Caco-2 (cell line): Measurements from ENCODE around the gene FAM171A2. TPM values are rescaled to one million over a fixed set of nuclear protein-coding genes. Genes with fewer than 3 reads are reported as not detected.

Experiments
- BruUV-seq: library from RNA; stranded (reverse); fragments of 400-500 nt; replicated peaks from 2 replicates; lab custom pipeline; 2021; lab: Mats Ljungman, UMichigan
- CTCF ChIA-PET: fragments of 300-600 bp; sonication (Branson Sonifier 250); formaldehyde crosslinking; loops from one replicate; lab custom pipeline; 2022; ENCODE audit warnings: antibody characterized with exemption; lab: Charles Lee
- POLR2A ChIA-PET: fragments of 300-600 bp; sonication (Branson Sonifier 250); formaldehyde crosslinking; loops from one replicate; lab custom pipeline; 2022; ENCODE audit warnings: antibody characterized with exemption; lab: Charles Lee
- DNase-seq, 2 experiments: peaks; one replicate each; pipeline versions ENCODE4 v3.0.0 to v3.0.0-alpha.2; 2020 to 2022
- H3K27me3 ChIP-seq: replicated peaks from 2 replicates; pipeline ENCODE4 v1.6.0; 2011; ENCODE audit warnings: low read length; ENCODE audit not compliant: control insufficient read depth, insufficient read depth
- H3K36me3 ChIP-seq: 2 replicates; pipeline ENCODE4 v1.5.1; 2011; ENCODE audit warnings: low read length; ENCODE audit not compliant: control insufficient read depth, insufficient read depth
- H3K4me1 ChIP-seq: fragments of 250-450 bp; sonication (Bioruptor Pico); 2 replicates; pipeline ENCODE4 v1.5.1; 2020; ENCODE audit warnings: mild to moderate bottlenecking
- H3K4me3 ChIP-seq: 2 replicates; pipeline ENCODE4 v1.5.1; 2011; ENCODE audit warnings: low read depth, mild to moderate bottlenecking, control low read depth, low read length
- H3K9me3 ChIP-seq: fragments of 250-450 bp; sonication (Bioruptor Pico); 2 replicates; pipeline ENCODE4 v1.5.1; 2020; ENCODE audit warnings: mild to moderate bottlenecking, moderate library complexity
- H3K27ac Mint-ChIP-seq: one replicate; pipeline ENCODE4 v1.8.0; 2022; ENCODE audit warnings: mixed read lengths; ENCODE audit not compliant: unreplicated experiment
- H3K27me3 Mint-ChIP-seq: one replicate; pipeline ENCODE4 v1.8.0; 2022; ENCODE audit warnings: mixed read lengths; ENCODE audit not compliant: insufficient read depth, unreplicated experiment
- H3K36me3 Mint-ChIP-seq: one replicate; pipeline ENCODE4 v1.8.0; 2022; ENCODE audit warnings: mild to moderate bottlenecking, mixed read lengths; ENCODE audit not compliant: insufficient read depth, unreplicated experiment
- H3K4me1 Mint-ChIP-seq: one replicate; pipeline ENCODE4 v1.8.0; 2022; ENCODE audit warnings: low read depth, mixed read lengths; ENCODE audit not compliant: unreplicated experiment
- H3K4me3 Mint-ChIP-seq: one replicate; pipeline ENCODE4 v1.8.0; 2022; ENCODE audit warnings: mild to moderate bottlenecking, moderate library complexity, mixed read lengths; ENCODE audit not compliant: unreplicated experiment
- H3K9me3 Mint-ChIP-seq: one replicate; pipeline ENCODE4 v1.8.0; 2022; ENCODE audit warnings: mixed read lengths; ENCODE audit not compliant: unreplicated experiment
- CTCF ChIP-seq, 2 experiments: fragments of 200-600 bp in 1 of 2; IDR thresholded peaks; 1 replicate in 1 of 2; 2 replicates in 1 of 2; pipeline versions ENCODE4 v1.5.1 to v1.8.0; 2011 to 2022; ENCODE audit warnings: antibody characterized with exemption in 1 of 2, control low read depth in 1 of 2, inconsistent platforms in 1 of 2, low read depth in 1 of 2, low read length in 1 of 2, mild to moderate bottlenecking in 1 of 2, moderate library complexity in 1 of 2; ENCODE audit not compliant: insufficient read depth in 1 of 2, severe bottlenecking in 1 of 2, unreplicated experiment in 1 of 2
- intact Hi-C: fragments of 100-400 bp; cut with micrococcal nuclease; formaldehyde crosslinking; loops from one replicate; pipeline ENCODE4 v1.10.0; 2022; ENCODE audit not compliant: unreplicated experiment
- total RNA-seq: library from RNA; stranded (reverse); gene quantifications from 2 replicates; pipeline ENCODE4 v1.2.3, GENCODE V29; 2022

The FAM171A2 gene
- total RNA-seq, 1 experiment from 2014 or later: 3.6 TPM

GRCh38 chr17:44358066-44358465 lies 5.6 kb downstream of the FAM171A2 start:
- Mint-ChIP-seq H3K36me3 (no peaks in the 10 kb centered on the region), H3K4me3 (no peak overlapping the region), H3K4me1 (peaks cover 17% of the 10 kb centered on the region), H3K9me3 (no peaks in the 10 kb centered on the region), H3K27ac (no peak overlapping the region), H3K27me3 (no peaks in the 10 kb centered on the region)
- POLR2A ChIA-PET: interaction anchor here (0.5 kb wide), 1 partner anchor 13 kb away, joined by 3 read pairs; the partner anchor contains the start of gene GRN
- H3K27me3 ChIP-seq: no peaks in the 10 kb centered on the region
- H3K36me3 ChIP-seq: no peaks in the 10 kb centered on the region
- intact Hi-C loops: no loop called here
- H3K9me3 ChIP-seq: no peaks in the 10 kb centered on the region
- TF ChIP-seq CTCF (IDR thresholded peaks at IDR 0.05; ENCODE audit: insufficient read depth in 1 of 2, low read depth in 1 of 2, low read length in 1 of 2, severe bottlenecking in 1 of 2, unreplicated experiment in 1 of 2): no peak
- BruUV-seq: no TSS peak
- H3K4me1 ChIP-seq: peaks cover 10% of the 10 kb centered on the region; the same call in 1 of the 2 replicates
- DNase-seq: no peak
- H3K4me3 ChIP-seq: no peak overlapping the region
- CTCF ChIA-PET: interaction anchor here (0.5 to 1.2 kb wide), 2 partner anchors 17 to 40 kb away, joined by 3 to 4 read pairs; no protein-coding TSS in a partner anchor

GRCh38 chr17:44356241-44356640 lies 7.4 kb downstream of the FAM171A2 start:
- H3K27ac Mint-ChIP-seq: no peak overlapping the region
- intact Hi-C loops: no loop called here
- H3K4me3 Mint-ChIP-seq: no peak overlapping the region

GRCh38 chr17:44355642-44356099 lies 8.0 kb downstream of the FAM171A2 start:
- Histone ChIP-seq H3K4me3 (no peak overlapping the region), H3K9me3 (no peaks in the 10 kb centered on the region), H3K4me1 (peaks cover under 1% of the 10 kb centered on the region; the same call in 1 of the 2 replicates), H3K27me3 (no peaks in the 10 kb centered on the region), H3K36me3 (peaks cover 2% of the 10 kb centered on the region; the same call in 1 of the 2 replicates)
- CTCF ChIA-PET: interaction anchor here (1.3 kb wide), 1 partner anchor 168 kb away, joined by 3 read pairs; no protein-coding TSS in a partner anchor
- no peak overlapping the region for H3K4me3 Mint-ChIP-seq
- no peak for TF ChIP-seq CTCF (IDR thresholded peaks at IDR 0.05; ENCODE audit: insufficient read depth in 1 of 2, low read depth in 1 of 2, low read length in 1 of 2, severe bottlenecking in 1 of 2, unreplicated experiment in 1 of 2)
- DNase-seq: no peak
- no peaks in the 10 kb centered on the region for H3K27me3 Mint-ChIP-seq
- no peaks in the 10 kb centered on the region for H3K9me3 Mint-ChIP-seq
- no peaks in the 10 kb centered on the region for H3K36me3 Mint-ChIP-seq
- no peak overlapping the region for H3K27ac Mint-ChIP-seq
- no TSS peak for BruUV-seq
- POLR2A ChIA-PET: no interaction called here
- intact Hi-C loops: no loop called here
- H3K4me1 Mint-ChIP-seq: peaks cover 5% of the 10 kb centered on the region

More at GRCh38 chr17:44356241-44356640, 7.4 kb downstream of the FAM171A2 start:
- H3K9me3 ChIP-seq: no peaks in the 10 kb centered on the region
- H3K4me1 ChIP-seq: peaks cover 6% of the 10 kb centered on the region; the same call in 1 of the 2 replicates
- no peak for TF ChIP-seq CTCF (IDR thresholded peaks at IDR 0.05; ENCODE audit: insufficient read depth in 1 of 2, low read depth in 1 of 2, low read length in 1 of 2, severe bottlenecking in 1 of 2, unreplicated experiment in 1 of 2)
- H3K4me3 ChIP-seq: no peak overlapping the region
- H3K27me3 ChIP-seq: no peaks in the 10 kb centered on the region
- no peaks in the 10 kb centered on the region for H3K36me3 ChIP-seq
- H3K9me3 Mint-ChIP-seq: no peaks in the 10 kb centered on the region
- peaks cover 11% of the 10 kb centered on the region for H3K4me1 Mint-ChIP-seq
- POLR2A ChIA-PET: no interaction called here
- no peak for DNase-seq
- H3K27me3 Mint-ChIP-seq: no peaks in the 10 kb centered on the region
- no TSS peak for BruUV-seq
- CTCF ChIA-PET: interaction anchor here (1.1 to 1.3 kb wide), 3 partner anchors 20 to 167 kb away, joined by 3 to 11 read pairs (median 3); no protein-coding TSS in a partner anchor
- H3K36me3 Mint-ChIP-seq: no peaks in the 10 kb centered on the region
